GM20000 (cell line): Measurements from ENCODE around the gene CLEC2D.

Experiments used
- DNase-seq: peaks from one replicate; pipeline ENCODE4 v3.0.0; 2012; ENCODE audit warnings: low spot score
- CTCF ChIP-seq: IDR thresholded peaks from 2 replicates; pipeline ENCODE4 v1.5.1; 2012; ENCODE audit warnings: mild to moderate bottlenecking, control low read depth; ENCODE audit errors: extremely low read depth, missing control alignments

Gene CLEC2D

GRCh38 chr12:9718968-9719367, 49.5 kb downstream of the CLEC2D start:
- no peak for DNase-seq
- TF ChIP-seq CTCF, result no peak

GRCh38 chr12:9719790-9720189, 50.3 kb downstream of the CLEC2D start:
- no peak for DNase-seq
- no peak for TF ChIP-seq CTCF

GRCh38 chr12:9721394-9722092, 52.0 kb downstream of the CLEC2D start:
- peak; percentile 30 for DNase-seq
- no peak for TF ChIP-seq CTCF

- DNase-seq, result no peak
- no peak for TF ChIP-seq CTCF
Observed at GRCh38 chr12:9724023-9724422, 54.5 kb downstream of the CLEC2D start.

- no peak for TF ChIP-seq CTCF
Observed at GRCh38 chr12:9725213-9725870, 55.8 kb downstream of the CLEC2D start.

DNA sequence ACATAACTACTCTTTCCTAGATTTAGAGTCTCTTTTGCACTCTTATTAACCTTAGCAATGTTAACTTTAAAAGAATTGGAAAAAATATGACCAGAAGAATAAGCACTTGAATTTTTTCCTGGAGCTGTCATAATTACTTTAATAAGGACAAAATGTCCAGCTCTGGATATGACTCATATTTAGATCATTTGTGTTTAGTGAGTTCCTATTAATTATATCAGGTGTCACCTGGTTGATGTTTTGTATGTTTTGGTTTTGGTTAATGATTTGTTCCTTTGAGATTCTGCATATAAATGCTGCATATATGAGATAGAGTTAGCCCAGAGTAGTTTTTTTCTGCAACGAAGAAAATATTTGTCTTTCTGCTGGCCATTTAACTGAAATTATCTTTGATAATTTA, 58.3 kb downstream of the CLEC2D start:
- DNase-seq, result no peak
- TF ChIP-seq CTCF, result no peak

More at GRCh38 chr12:9725213-9725870, 55.8 kb downstream of the CLEC2D start:
- no peak for DNase-seq

GRCh38 chr12:9729082-9729481, 59.6 kb downstream of the CLEC2D start:
- no peak for TF ChIP-seq CTCF
- DNase-seq, result no peak
